ENCODE measurements around the gene TTF2.

TTF2 gene

GRCh38 chr1:117059678-117060440, at the start of gene TTF2:
Gene TTF2, plus strand, starts transcription at chr1:117060326. Its CDS starts 21 bp downstream, at chr1:117060347.
- DNase-seq, result peak; percentile 92

- DNase-seq, result no peak
Measured at GRCh38 chr1:117011334-117011733, 48.8 kb upstream of the TTF2 start.

- no peak for DNase-seq
Measured at GRCh38 chr1:117013309-117013858, 46.7 kb upstream of the TTF2 start.

- no peak for DNase-seq
Measured at GRCh38 chr1:117014209-117014608, 45.9 kb upstream of the TTF2 start.

- no peak for DNase-seq
Measured at GRCh38 chr1:117015724-117016123, 44.4 kb upstream of the TTF2 start.

GRCh38 chr1:117017062-117017461, 43.1 kb upstream of the TTF2 start:
- DNase-seq, result no peak

GRCh38 chr1:117017648-117018047, 42.5 kb upstream of the TTF2 start:
- DNase-seq, result no peak

GRCh38 chr1:117020526-117021156, 39.5 kb upstream of the TTF2 start:
- DNase-seq, result no peak

GRCh38 chr1:117022114-117022513, 38.0 kb upstream of the TTF2 start:
- DNase-seq, result no peak

- no peak for DNase-seq
Measured at GRCh38 chr1:117025568-117025967, 34.6 kb upstream of the TTF2 start.

- DNase-seq, result no peak
Measured at GRCh38 chr1:117026361-117026760, 33.8 kb upstream of the TTF2 start.

GRCh38 chr1:117029685-117030084, 30.4 kb upstream of the TTF2 start:
- no peak for DNase-seq

GRCh38 chr1:117030271-117030877, 29.8 kb upstream of the TTF2 start:
- no peak for DNase-seq

- no peak for DNase-seq
Measured at GRCh38 chr1:117032266-117032665, 27.9 kb upstream of the TTF2 start.

- DNase-seq, result no peak
Measured at GRCh38 chr1:117032681-117033539, 27.2 kb upstream of the TTF2 start.

- DNase-seq, result no peak
Measured at GRCh38 chr1:117033772-117034171, 26.4 kb upstream of the TTF2 start.

- DNase-seq, result no peak
Measured at GRCh38 chr1:117034791-117035290, 25.3 kb upstream of the TTF2 start.

- DNase-seq, result no peak
Measured at GRCh38 chr1:117036018-117036461, 24.1 kb upstream of the TTF2 start.

GRCh38 chr1:117037802-117038201, 22.3 kb upstream of the TTF2 start:
- DNase-seq, result no peak

- DNase-seq, result no peak
Measured at GRCh38 chr1:117038236-117038635, 21.9 kb upstream of the TTF2 start.

- no peak for DNase-seq
Measured at GRCh38 chr1:117044217-117044616, 15.9 kb upstream of the TTF2 start.

GRCh38 chr1:117045644-117046043, 14.5 kb upstream of the TTF2 start:
- DNase-seq, result no peak

- DNase-seq, result no peak
Measured at GRCh38 chr1:117046781-117047180, 13.3 kb upstream of the TTF2 start.
